ENCODE results near the gene IL1R2. TPM values are rescaled to one million over a fixed set of nuclear protein-coding genes. Genes with fewer than 3 reads are reported as not detected.

IL1R2 gene
- total and polyA plus RNA-seq, 9 of the 15 experiments (the other 6 are each of a cell fraction or from before 2014, with no cell fraction given): 0.13 TPM; not detected in 8

- Histone ChIP-seq H4K20me1 (replicated peaks; ENCODE audit: control insufficient read depth, insufficient read depth, low read length) (no peaks in the 10 kb centered on the region), H3K4me3 (no peak overlapping the region), H3K27ac (ENCODE audit: extremely low read depth, low read depth, low read length) (no peak overlapping the region), H3K9ac (ENCODE audit: insufficient read depth in 1 of 2, low read depth in 2 of 2, low read length in 2 of 2) (no peak overlapping the region), H3K9me3 (replicated peaks; ENCODE audit: control insufficient read depth, insufficient read depth, low read depth, low read length) (no peaks in the 10 kb centered on the region), H3K9me1 (ENCODE audit: control insufficient read depth, insufficient read depth, low read length) (no peaks in the 10 kb centered on the region), H3K4me2 (ENCODE audit: insufficient read depth, low read length) (no peak overlapping the region), H3K4me1 (replicated peaks in 1 of 2; ENCODE audit: control insufficient read depth in 2 of 2, insufficient read depth in 2 of 2, low read length in 2 of 2) (0 out of 5 replicates have a peak, but pooled peaks cover 0 to 3% of the 10 kb centered on the region in 2 experiments), H2AFZ (ENCODE audit: low read depth, low read length) (no peak overlapping the region), H3K79me2 (ENCODE audit: control insufficient read depth, insufficient read depth, low read length) (no peaks in the 10 kb centered on the region), H3K36me3 (ENCODE audit: control insufficient read depth, insufficient read depth, low read length) (no peaks in the 10 kb centered on the region), H3K27me3 (ENCODE audit: control insufficient read depth in 2 of 2, insufficient read depth in 2 of 2, low read length in 2 of 2) (peaks cover 29 to 80% of the 10 kb centered on the region in 2 experiments; a peak in 4 of 5 replicates)
- CTCF ChIA-PET (ENCODE audit: low intra/inter-chr PET ratio): no interaction called here
- in situ Hi-C loops (cut with MboI): no loop called here
- POLR2A ChIA-PET: interaction anchor here (0.5 kb wide), 1 partner anchor 221 kb away, joined by 4 read pairs; no protein-coding TSS in a partner anchor
- BruUV-seq (replicated peaks): no TSS peak
- no peak for ATAC-seq
- no peak for DNase-seq (ENCODE audit: extremely low read depth in 1 of 4, low spot score in 3 of 4)
- intact Hi-C loops (cut with micrococcal nuclease): loop anchor here (10.0 kb wide), 2 partner anchors 456 to 566 kb away; no protein-coding TSS in a partner anchor
- WGBS (ENCODE audit: insufficient coverage, low coverage, missing lambda C conversion rate): 0% methylated on average over 4 of the region's 5 CpGs
- FAIRE-seq: no peak
- TF ChIP-seq NFATC3 (IDR thresholded peaks at IDR 0.05) (no peak), BRF2 (IDR thresholded peaks at IDR 0.05; ENCODE audit: borderline replicate concordance, insufficient read depth, insufficient read length) (no peak), ARID3A (IDR thresholded peaks at IDR 0.05; ENCODE audit: borderline replicate concordance, low read depth, low read length) (no peak), ATF3 (IDR thresholded peaks at IDR 0.05) (no peak), ATF3 (CRISPR knock-in tag; conservative IDR thresholded peaks at IDR 0.05) (no peak), ZNF561 (CRISPR knock-in tag; conservative IDR thresholded peaks at IDR 0.05) (no peak), GMEB1 (CRISPR knock-in tag; IDR thresholded peaks at IDR 0.05) (no peak)
These were observed 10.7 kb upstream of the IL1R2 start for GRCh38 chr2:101981066-101981465.

Measured in K562 (cell line).